Astrocyte (in vitro differentiated cells and primary cell): ENCODE data around the gene CFAP91.

Source experiments
- CTCF ChIP-seq: IDR thresholded peaks from 2 replicates; pipeline ENCODE4 v1.5.1; 2011; ENCODE audit warnings: low read depth, mild to moderate bottlenecking, inconsistent platforms, low read length, moderate library complexity; ENCODE audit not compliant: insufficient read depth
- EZH2 ChIP-seq: IDR thresholded peaks from 2 replicates; pipeline ENCODE4 v1.6.1; 2012; ENCODE audit warnings: mild to moderate bottlenecking, low read length, inconsistent platforms; ENCODE audit not compliant: insufficient read depth

- TF ChIP-seq CTCF = no peak
- TF ChIP-seq EZH2 = no peak
Observed at GRCh38 chr3:119677641-119677934, 25.2 kb upstream of the CFAP91 start.
